Measurements from ENCODE around the gene ERCC1. TPM values are rescaled to one million over a fixed set of nuclear protein-coding genes. Genes with fewer than 3 reads are reported as not detected.

The ERCC1 gene
- total RNA-seq, 1 experiment from 2014 or later: 62.4 TPM

GRCh38 chr19:45361608-45362007 lies 62.1 kb downstream of the ERCC1 start:
- H3K36me3 Mint-ChIP-seq (ENCODE audit: insufficient read depth in 1 of 3, low read depth in 3 of 3): peaks cover 44 to 75% (median 70%) of the 10 kb centered on the region in 3 experiments

More at GRCh38 chr19:45361608-45362007, 62.1 kb downstream of the ERCC1 start:
- no peaks in the 10 kb centered on the region for H3K9me3 Mint-ChIP-seq
- Histone ChIP-seq H2BK5ac (ENCODE audit: insufficient read length, low read length) (no peak overlapping the region), H3K18ac (ENCODE audit: insufficient read length, low read depth, low read length) (no peak overlapping the region), H4K8ac (replicated peaks; ENCODE audit: insufficient read length, low read depth, low read length) (no peak overlapping the region), H3K14ac (ENCODE audit: insufficient read depth, low read length) (no peak overlapping the region), H2BK12ac (ENCODE audit: insufficient read length, low read depth, low read length) (no peak overlapping the region), H2AK5ac (ENCODE audit: insufficient read length, low read length) (no peak overlapping the region), H3T11ph (ENCODE audit: low read length) (no peak overlapping the region), H4K20me1 (ENCODE audit: control insufficient read depth, insufficient read depth, insufficient read length) (no peaks in the 10 kb centered on the region), H3K27me3 (ENCODE audit: insufficient read depth, low read length) (no peaks in the 10 kb centered on the region), H3K4me1 (ENCODE audit: insufficient read depth, low read length) (no peaks in the 10 kb centered on the region), H3K4me2 (ENCODE audit: insufficient read depth, insufficient read length, low read length) (no peak overlapping the region), H3K23me2 (ENCODE audit: insufficient read length, low read depth, low read length, poor library complexity, severe bottlenecking) (no peaks in the 10 kb centered on the region), H3K27ac (ENCODE audit: insufficient read length, low read depth, low read length) (no peak overlapping the region), H2BK20ac (ENCODE audit: low read depth, low read length, poor library complexity, severe bottlenecking) (no peak overlapping the region), H4K91ac (ENCODE audit: insufficient read length, low read depth, low read length) (no peak overlapping the region), H2BK15ac (ENCODE audit: low read depth, low read length) (no peak overlapping the region), H3K23ac (ENCODE audit: insufficient read length, low read depth, low read length) (no peak overlapping the region), H3K9ac (ENCODE audit: extremely low read depth, insufficient read length, low read length) (no peak overlapping the region), H4K5ac (ENCODE audit: insufficient read length, low read depth, low read length) (no peak overlapping the region), H3K9me3 (ENCODE audit: control insufficient read depth, low read depth, low read length) (no peaks in the 10 kb centered on the region), H2BK120ac (ENCODE audit: low read depth, low read length, poor library complexity, severe bottlenecking) (no peak overlapping the region), H3K56ac (ENCODE audit: insufficient read length, low read depth, low read length) (no peak overlapping the region), H3K4ac (ENCODE audit: low read depth, low read length) (no peak overlapping the region), H3K79me1 (ENCODE audit: insufficient read depth, low read depth, low read length, poor library complexity, severe bottlenecking) (no peaks in the 10 kb centered on the region), H3K79me2 (ENCODE audit: insufficient read depth, low read length) (no peaks in the 10 kb centered on the region), H2AFZ (ENCODE audit: low read length) (no peak overlapping the region)
- DNase-seq: no peak
- no peak for TF ChIP-seq CTCF (conservative IDR thresholded peaks at IDR 0.05)
- no peak overlapping the region for H3K27ac Mint-ChIP-seq
- no peaks in the 10 kb centered on the region; the same call in 1 of the 2 replicates for H3K27me3 Mint-ChIP-seq (ENCODE audit: low read depth)
- no peak overlapping the region for H3K4me3 Mint-ChIP-seq
- no CpG with 5 or more reads among the region's 14 CpGs for WGBS (ENCODE audit: extremely low coverage, insufficient read length, low lambda C conversion rate)
- H3K4me1 Mint-ChIP-seq: no peaks in the 10 kb centered on the region

Data from H9 (cell line).